ENCODE data around the gene NFATC4. TPM values are rescaled to one million over a fixed set of nuclear protein-coding genes. Genes with fewer than 3 reads are reported as not detected.

Gene NFATC4
- total and polyA plus RNA-seq, 7 donors = 2.7 to 12.0 (median 7.3) TPM

DNA sequence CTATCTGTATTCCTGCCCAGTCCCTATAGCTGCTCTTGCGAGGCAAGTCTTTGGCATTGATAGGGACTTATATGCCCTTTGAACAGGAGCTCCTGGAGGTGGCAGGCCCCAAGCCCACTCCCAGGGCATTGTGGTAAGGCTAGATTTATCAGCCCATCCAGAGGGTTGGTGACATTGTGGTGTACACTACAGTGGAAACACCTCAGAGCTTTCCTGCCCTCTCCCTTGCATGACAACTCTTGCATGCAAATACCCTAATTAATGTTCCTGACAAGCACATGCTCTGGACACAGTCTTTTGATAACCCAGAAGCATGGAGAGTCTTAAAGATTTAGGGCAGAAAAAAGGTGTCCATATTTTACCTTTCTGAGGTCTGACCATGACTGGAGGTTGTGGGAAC, 27.4 kb upstream of the NFATC4 start:
- no peaks in the 10 kb centered on the region for H3K9me3 ChIP-seq
- peaks cover 0 to 52% (median 5%) of the 10 kb centered on the region in 3 donors for H3K27me3 ChIP-seq (ENCODE audit: insufficient read depth in 3 of 3, low read length in 2 of 3)
- no peaks in the 10 kb centered on the region for H3K36me3 ChIP-seq (ENCODE audit: insufficient read depth in 1 of 2, low read depth in 1 of 2)
- no peaks in the 10 kb centered on the region for H3K4me1 ChIP-seq
- H3K27ac ChIP-seq = no peak overlapping the region
- H3K4me3 ChIP-seq = no peak overlapping the region
- TF ChIP-seq, protein P1, sequence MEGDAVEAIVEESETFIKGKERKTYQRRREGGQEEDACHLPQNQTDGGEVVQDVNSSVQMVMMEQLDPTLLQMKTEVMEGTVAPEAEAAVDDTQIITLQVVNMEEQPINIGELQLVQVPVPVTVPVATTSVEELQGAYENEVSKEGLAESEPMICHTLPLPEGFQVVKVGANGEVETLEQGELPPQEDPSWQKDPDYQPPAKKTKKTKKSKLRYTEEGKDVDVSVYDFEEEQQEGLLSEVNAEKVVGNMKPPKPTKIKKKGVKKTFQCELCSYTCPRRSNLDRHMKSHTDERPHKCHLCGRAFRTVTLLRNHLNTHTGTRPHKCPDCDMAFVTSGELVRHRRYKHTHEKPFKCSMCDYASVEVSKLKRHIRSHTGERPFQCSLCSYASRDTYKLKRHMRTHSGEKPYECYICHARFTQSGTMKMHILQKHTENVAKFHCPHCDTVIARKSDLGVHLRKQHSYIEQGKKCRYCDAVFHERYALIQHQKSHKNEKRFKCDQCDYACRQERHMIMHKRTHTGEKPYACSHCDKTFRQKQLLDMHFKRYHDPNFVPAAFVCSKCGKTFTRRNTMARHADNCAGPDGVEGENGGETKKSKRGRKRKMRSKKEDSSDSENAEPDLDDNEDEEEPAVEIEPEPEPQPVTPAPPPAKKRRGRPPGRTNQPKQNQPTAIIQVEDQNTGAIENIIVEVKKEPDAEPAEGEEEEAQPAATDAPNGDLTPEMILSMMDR (IDR thresholded peaks at IDR 0.05) = no peak
- no peak for DNase-seq
- WGBS, 3 donors = 89 to 100% (median 98%) methylated on average over 1 of the region's 1 CpG
- no peak for ATAC-seq
- intact Hi-C loops (cut with DNase I) = no loop called here

DNA sequence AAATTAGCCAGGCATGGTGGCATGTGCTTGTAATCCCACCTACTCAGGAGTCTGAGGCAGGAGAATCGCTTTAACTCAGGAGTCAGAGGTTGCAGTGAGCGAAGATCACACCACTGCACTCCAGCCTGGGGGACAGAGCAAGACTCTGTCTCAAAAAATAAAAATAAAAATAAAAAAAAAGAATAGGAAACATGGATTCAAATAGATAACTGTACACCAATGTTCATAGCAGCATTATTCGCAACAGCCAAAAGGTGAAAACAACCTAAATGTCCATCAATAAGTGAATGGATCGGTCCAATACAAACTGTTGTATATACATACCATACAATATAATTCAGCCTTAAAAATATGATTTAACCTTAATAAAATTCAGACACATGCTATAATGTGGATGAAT, 25.1 kb upstream of the NFATC4 start:
- 96% methylated on average over 4 of the region's 4 CpGs for WGBS, 3 donors

DNA sequence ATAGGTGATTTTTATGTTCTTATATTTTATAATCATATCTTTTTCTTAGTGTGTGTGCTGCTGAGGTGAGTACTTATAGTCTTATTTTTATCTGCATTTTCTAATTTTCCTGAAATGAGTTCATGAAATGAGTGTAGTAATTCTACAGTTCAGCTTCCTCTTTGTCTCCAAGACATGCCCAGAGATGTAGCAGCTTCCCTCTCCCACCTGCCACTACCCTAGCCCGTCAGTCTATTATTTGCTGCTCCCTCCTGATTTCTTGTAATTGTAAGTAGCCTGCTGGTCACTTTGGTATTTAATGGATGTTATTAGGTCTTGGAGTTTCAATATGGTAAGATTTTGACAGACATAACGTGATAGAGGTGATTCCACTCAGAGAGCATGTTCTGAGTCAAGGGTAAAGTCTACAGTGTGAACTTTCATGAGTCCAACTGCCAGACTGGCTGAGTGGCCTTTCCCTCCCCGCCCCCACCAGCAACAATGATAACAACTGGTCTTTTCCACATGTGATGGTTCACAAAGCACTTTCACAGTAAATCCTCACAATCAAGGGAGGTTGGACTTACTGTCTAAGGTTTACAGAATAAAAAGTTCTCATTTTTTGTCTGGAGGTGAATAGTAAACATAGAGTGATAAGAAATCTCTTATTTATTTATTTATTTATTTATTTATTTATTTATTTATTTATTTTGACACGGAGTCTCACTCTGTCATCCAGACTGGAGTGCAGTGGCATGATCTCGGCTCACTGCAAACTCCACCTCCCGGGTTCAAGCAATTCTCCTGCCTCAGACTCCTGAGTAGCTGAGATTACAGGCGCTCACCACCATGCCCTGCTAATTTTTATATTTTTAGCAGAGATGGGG, 24.0 kb upstream of the NFATC4 start:
- 68 to 75% (median 71%) methylated on average over 7 of the region's 7 CpGs for WGBS, 3 donors
- intact Hi-C loops (cut with DNase I) = no loop called here

More for the DNA sequence above, 25.1 kb upstream of the NFATC4 start:
- no peaks in the 10 kb centered on the region for H3K4me1 ChIP-seq
- DNase-seq (no peak), ATAC-seq (no peak)
- H3K9me3 ChIP-seq = no peaks in the 10 kb centered on the region
- TF ChIP-seq, protein P1 (IDR thresholded peaks at IDR 0.05) = no peak
- no peaks in the 10 kb centered on the region for H3K36me3 ChIP-seq (ENCODE audit: insufficient read depth in 1 of 2, low read depth in 1 of 2)
- intact Hi-C loops (cut with DNase I) = no loop called here
- no peak overlapping the region for H3K27ac ChIP-seq
- H3K4me3 ChIP-seq = no peak overlapping the region
- H3K27me3 ChIP-seq (ENCODE audit: insufficient read depth in 3 of 3, low read length in 2 of 3) = peaks cover 0 to 45% (median 3%) of the 10 kb centered on the region in 3 donors

DNA sequence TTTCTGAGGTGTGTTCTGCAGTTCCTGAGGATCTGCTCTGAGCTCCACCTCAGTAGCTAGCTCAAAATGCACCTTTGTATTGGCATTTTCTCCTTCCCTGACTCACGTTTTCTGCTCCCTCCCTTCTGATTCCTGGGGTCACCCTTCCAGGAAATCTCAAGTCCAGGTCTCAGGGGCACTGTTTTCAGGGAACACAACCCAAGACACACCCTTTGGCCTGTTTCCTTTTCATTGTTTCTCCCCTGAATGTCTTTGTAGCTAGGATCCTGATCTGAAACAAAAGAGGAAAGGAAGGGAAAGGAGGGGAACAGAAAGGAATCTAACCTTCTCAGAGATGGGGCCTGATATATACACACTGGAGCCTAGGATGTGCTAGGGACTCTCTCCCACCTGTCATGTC, 20.9 kb upstream of the NFATC4 start:
- TF ChIP-seq, protein P1 (IDR thresholded peaks at IDR 0.05) = no peak
- H3K27ac ChIP-seq = no peak overlapping the region
- no peak for ATAC-seq

More for the DNA sequence above, 24.0 kb upstream of the NFATC4 start:
- peaks cover 0 to 44% (median 3%) of the 10 kb centered on the region in 3 donors for H3K27me3 ChIP-seq (ENCODE audit: insufficient read depth in 3 of 3, low read length in 2 of 3)
- ATAC-seq (no peak), DNase-seq (no peak)
- no peaks in the 10 kb centered on the region for H3K9me3 ChIP-seq
- TF ChIP-seq, protein P1 (IDR thresholded peaks at IDR 0.05) = no peak
- no peak overlapping the region for H3K27ac ChIP-seq
- no peaks in the 10 kb centered on the region for H3K36me3 ChIP-seq (ENCODE audit: insufficient read depth in 1 of 2, low read depth in 1 of 2)
- no peak overlapping the region for H3K4me3 ChIP-seq
- H3K4me1 ChIP-seq = no peaks in the 10 kb centered on the region

More for the DNA sequence above, 20.9 kb upstream of the NFATC4 start:
- no peak overlapping the region for H3K4me3 ChIP-seq
- peaks cover 0 to 43% (median 0%) of the 10 kb centered on the region in 3 donors for H3K27me3 ChIP-seq (ENCODE audit: insufficient read depth in 3 of 3, low read length in 2 of 3)
- no peaks in the 10 kb centered on the region for H3K36me3 ChIP-seq (ENCODE audit: insufficient read depth in 1 of 2, low read depth in 1 of 2)
- intact Hi-C loops (cut with DNase I) = no loop called here
- H3K4me1 ChIP-seq = no peaks in the 10 kb centered on the region
- no peak for DNase-seq
- H3K9me3 ChIP-seq = no peaks in the 10 kb centered on the region
- 23 to 46% (median 43%) methylated on average over 1 of the region's 1 CpG for WGBS, 3 donors

Data from psoas muscle (tissue), 8 donors.